ENCODE results near the gene GYG2. TPM values are rescaled to one million over a fixed set of nuclear protein-coding genes. Genes with fewer than 3 reads are reported as not detected.

GYG2 gene
- total RNA-seq, 1 experiment from 2014 or later = not detected

DNA sequence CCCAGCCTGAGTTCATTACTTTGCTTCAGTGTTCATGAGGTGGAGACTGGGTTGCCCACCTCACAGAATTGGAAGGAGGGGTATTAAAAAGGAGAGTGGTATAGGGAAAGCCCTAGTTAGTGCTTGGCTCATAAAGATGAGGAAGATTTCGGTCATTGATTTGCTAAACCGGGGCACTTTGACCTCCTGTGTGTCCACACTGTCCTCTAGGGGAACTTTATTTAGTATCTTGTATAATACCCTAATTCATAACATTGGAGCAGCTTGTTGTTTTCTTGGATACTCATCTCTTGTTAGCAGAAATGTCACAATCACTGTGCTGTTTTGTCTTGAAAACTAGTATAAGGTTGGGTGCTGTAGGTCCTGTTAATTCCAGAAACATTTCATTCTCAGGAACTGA is 49.8 kb downstream of the GYG2 start:
- H3K9me2 ChIP-seq (ENCODE audit: insufficient read depth) = no peaks in the 10 kb centered on the region
- TF ChIP-seq FOSL1 (IDR thresholded peaks at IDR 0.05; ENCODE audit: low read depth) (no peak), POLR2AphosphoS5 (IDR thresholded peaks at IDR 0.05; ENCODE audit: low read depth, low read length) (no peak), EGR1 (IDR thresholded peaks at IDR 0.05; ENCODE audit: low read depth) (no peak), SP1 (IDR thresholded peaks at IDR 0.05; ENCODE audit: low read depth) (no peak), JUND (IDR thresholded peaks at IDR 0.05) (no peak), EZH2 (IDR thresholded peaks at IDR 0.05) (no peak), ZNF274 (IDR thresholded peaks at IDR 0.05; ENCODE audit: low read depth, low read length) (no peak), YY1 (IDR thresholded peaks at IDR 0.05; ENCODE audit: extremely low read depth, insufficient replicate concordance, low read depth, low read length) (no peak), CBX3 (IDR thresholded peaks at IDR 0.05; ENCODE audit: low read depth) (no peak), RAD21 (IDR thresholded peaks at IDR 0.05; ENCODE audit: low read depth) (no peak), EZH2phosphoT487 (IDR thresholded peaks at IDR 0.05; ENCODE audit: borderline replicate concordance) (no peak), SIN3A (IDR thresholded peaks at IDR 0.05; ENCODE audit: low read depth) (no peak)
- TF ChIP-seq, protein P1, sequence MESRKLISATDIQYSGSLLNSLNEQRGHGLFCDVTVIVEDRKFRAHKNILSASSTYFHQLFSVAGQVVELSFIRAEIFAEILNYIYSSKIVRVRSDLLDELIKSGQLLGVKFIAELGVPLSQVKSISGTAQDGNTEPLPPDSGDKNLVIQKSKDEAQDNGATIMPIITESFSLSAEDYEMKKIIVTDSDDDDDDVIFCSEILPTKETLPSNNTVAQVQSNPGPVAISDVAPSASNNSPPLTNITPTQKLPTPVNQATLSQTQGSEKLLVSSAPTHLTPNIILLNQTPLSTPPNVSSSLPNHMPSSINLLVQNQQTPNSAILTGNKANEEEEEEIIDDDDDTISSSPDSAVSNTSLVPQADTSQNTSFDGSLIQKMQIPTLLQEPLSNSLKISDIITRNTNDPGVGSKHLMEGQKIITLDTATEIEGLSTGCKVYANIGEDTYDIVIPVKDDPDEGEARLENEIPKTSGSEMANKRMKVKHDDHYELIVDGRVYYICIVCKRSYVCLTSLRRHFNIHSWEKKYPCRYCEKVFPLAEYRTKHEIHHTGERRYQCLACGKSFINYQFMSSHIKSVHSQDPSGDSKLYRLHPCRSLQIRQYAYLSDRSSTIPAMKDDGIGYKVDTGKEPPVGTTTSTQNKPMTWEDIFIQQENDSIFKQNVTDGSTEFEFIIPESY (IDR thresholded peaks at IDR 0.05; ENCODE audit: extremely low read depth, insufficient replicate concordance, low read length) = no peak
- TF ChIP-seq, protein P2, sequence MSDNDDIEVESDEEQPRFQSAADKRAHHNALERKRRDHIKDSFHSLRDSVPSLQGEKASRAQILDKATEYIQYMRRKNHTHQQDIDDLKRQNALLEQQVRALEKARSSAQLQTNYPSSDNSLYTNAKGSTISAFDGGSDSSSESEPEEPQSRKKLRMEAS (IDR thresholded peaks at IDR 0.05) = no peak
- TF ChIP-seq, protein P3, sequence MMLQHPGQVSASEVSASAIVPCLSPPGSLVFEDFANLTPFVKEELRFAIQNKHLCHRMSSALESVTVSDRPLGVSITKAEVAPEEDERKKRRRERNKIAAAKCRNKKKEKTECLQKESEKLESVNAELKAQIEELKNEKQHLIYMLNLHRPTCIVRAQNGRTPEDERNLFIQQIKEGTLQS (IDR thresholded peaks at IDR 0.05) = no peak
- TF ChIP-seq, protein P4, sequence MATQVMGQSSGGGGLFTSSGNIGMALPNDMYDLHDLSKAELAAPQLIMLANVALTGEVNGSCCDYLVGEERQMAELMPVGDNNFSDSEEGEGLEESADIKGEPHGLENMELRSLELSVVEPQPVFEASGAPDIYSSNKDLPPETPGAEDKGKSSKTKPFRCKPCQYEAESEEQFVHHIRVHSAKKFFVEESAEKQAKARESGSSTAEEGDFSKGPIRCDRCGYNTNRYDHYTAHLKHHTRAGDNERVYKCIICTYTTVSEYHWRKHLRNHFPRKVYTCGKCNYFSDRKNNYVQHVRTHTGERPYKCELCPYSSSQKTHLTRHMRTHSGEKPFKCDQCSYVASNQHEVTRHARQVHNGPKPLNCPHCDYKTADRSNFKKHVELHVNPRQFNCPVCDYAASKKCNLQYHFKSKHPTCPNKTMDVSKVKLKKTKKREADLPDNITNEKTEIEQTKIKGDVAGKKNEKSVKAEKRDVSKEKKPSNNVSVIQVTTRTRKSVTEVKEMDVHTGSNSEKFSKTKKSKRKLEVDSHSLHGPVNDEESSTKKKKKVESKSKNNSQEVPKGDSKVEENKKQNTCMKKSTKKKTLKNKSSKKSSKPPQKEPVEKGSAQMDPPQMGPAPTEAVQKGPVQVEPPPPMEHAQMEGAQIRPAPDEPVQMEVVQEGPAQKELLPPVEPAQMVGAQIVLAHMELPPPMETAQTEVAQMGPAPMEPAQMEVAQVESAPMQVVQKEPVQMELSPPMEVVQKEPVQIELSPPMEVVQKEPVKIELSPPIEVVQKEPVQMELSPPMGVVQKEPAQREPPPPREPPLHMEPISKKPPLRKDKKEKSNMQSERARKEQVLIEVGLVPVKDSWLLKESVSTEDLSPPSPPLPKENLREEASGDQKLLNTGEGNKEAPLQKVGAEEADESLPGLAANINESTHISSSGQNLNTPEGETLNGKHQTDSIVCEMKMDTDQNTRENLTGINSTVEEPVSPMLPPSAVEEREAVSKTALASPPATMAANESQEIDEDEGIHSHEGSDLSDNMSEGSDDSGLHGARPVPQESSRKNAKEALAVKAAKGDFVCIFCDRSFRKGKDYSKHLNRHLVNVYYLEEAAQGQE (IDR thresholded peaks at IDR 0.05; ENCODE audit: low read depth) = no peak
- ChIA-PET RAD21 (ENCODE audit: low non-redundant PET in 1 of 2, low total read pairs in 2 of 2, uncharacterized antibody in 2 of 2, unreplicated experiment in 2 of 2) (no interaction called here), CTCF (no interaction called here), POLR2A (no interaction called here)
- no peak overlapping the region for H3K27ac ChIP-seq (ENCODE audit: low read depth, low read length)
- no peaks in the 10 kb centered on the region for H3K79me2 ChIP-seq (ENCODE audit: insufficient read depth, low read length)
- ATAC-seq (no peak), DNase-seq (ENCODE audit: low read depth, low spot score) (no peak)
- no peak overlapping the region for H2AFZ ChIP-seq (ENCODE audit: low read depth, low read length, poor library complexity, severe bottlenecking)
- H3K27me3 ChIP-seq (ENCODE audit: insufficient read depth, low read length) = no peaks in the 10 kb centered on the region
- peaks cover 0 to 2% of the 10 kb centered on the region in 2 experiments; a peak in 1 of 4 replicates for H3K4me1 ChIP-seq (ENCODE audit: control insufficient read depth in 1 of 2, insufficient read depth in 2 of 2, low read length in 2 of 2)
- no peaks in the 10 kb centered on the region for H3K9me3 ChIP-seq (ENCODE audit: control insufficient read depth in 1 of 2, insufficient read depth in 1 of 2, low read depth in 1 of 2, low read length in 2 of 2)
- H4K20me1 ChIP-seq (ENCODE audit: insufficient read depth) = no peaks in the 10 kb centered on the region
- no TSS peak for BruUV-seq (replicated peaks)
- H3K9ac ChIP-seq (ENCODE audit: low read length) = no peak overlapping the region
- intact Hi-C loops (cut with micrococcal nuclease) = loop anchor here (5.0 to 10.0 kb wide), 2 partner anchors 159 to 756 kb away; no protein-coding TSS in a partner anchor
- H3K36me3 ChIP-seq (ENCODE audit: control insufficient read depth in 1 of 2, insufficient read depth in 2 of 2, low read length in 2 of 2) = no peaks in the 10 kb centered on the region
- H3K4me3 ChIP-seq (replicated peaks in 1 of 2; ENCODE audit: low read depth in 1 of 2, low read length in 2 of 2) = no peak overlapping the region
- no peak overlapping the region for H3K4me2 ChIP-seq (ENCODE audit: low read length)

Data from HCT116 (cell line).